Suprapubic skin (tissue), 4 donors: Measurements from ENCODE around the gene MYRFL.

Experiments
- CTCF ChIP-seq, 2 donors: fragments of 200-600 bp in 1 of 2; fragments of 450-650 bp in 1 of 2; sonication (generic) in 1 of 2; IDR thresholded peaks; one replicate each; pipeline ENCODE4 v1.5.1; 2016 to 2019; ENCODE audit warnings: antibody characterized with exemption in 2 of 2, mild to moderate bottlenecking in 1 of 2, moderate library complexity in 1 of 2
- EP300 ChIP-seq: sonication (generic); formaldehyde crosslinking; IDR thresholded peaks from one replicate; pipeline ENCODE4 v1.6.1; 2017; ENCODE audit warnings: antibody characterized with exemption
- POLR2A ChIP-seq, 2 donors: fragments of 450-650 bp; IDR thresholded peaks; one replicate each; pipeline ENCODE4 v1.6.1; 2017; ENCODE audit warnings: antibody characterized with exemption in 2 of 2, mild to moderate bottlenecking in 2 of 2, moderate library complexity in 2 of 2
- POLR2AphosphoS5 ChIP-seq, 3 donors: sonication (generic); formaldehyde crosslinking; IDR thresholded peaks; one replicate each; pipeline ENCODE4 v1.6.1; 2017; ENCODE audit warnings: antibody characterized with exemption in 3 of 3

- no peak for TF ChIP-seq CTCF (IDR thresholded peaks at IDR 0.05)
- TF ChIP-seq POLR2A (IDR thresholded peaks at IDR 0.05) = no peak
- no peak for TF ChIP-seq POLR2AphosphoS5 (IDR thresholded peaks at IDR 0.05)
- TF ChIP-seq EP300 = no peak
These were observed 69.9 kb downstream of the MYRFL start for GRCh38 chr12:69894800-69895383.
